Left ventricle myocardium inferior (tissue), 1 donor: ENCODE measurements around the gene CAPS. TPM values are rescaled to one million over a fixed set of nuclear protein-coding genes. Genes with fewer than 3 reads are reported as not detected.
"Not testable (repeated sequence)": the region's sequence is repeated elsewhere in the genome, so short reads cannot be mapped to it uniquely, and the experiment has no call there.

Experiments
- DNase-seq: peaks from one replicate; pipeline ENCODE4 v3.0.0-alpha.2; 2020
- H3K27ac ChIP-seq: fragments of 200-600 bp; replicated peaks from 2 replicates; pipeline ENCODE4 v1.8.0; 2021
- H3K27me3 ChIP-seq: fragments of 200-600 bp; 2 replicates; pipeline ENCODE4 v1.8.0; 2021; ENCODE audit warnings: low read depth
- H3K36me3 ChIP-seq: fragments of 200-600 bp; 2 replicates; pipeline ENCODE4 v1.8.0; 2021
- H3K4me1 ChIP-seq: fragments of 200-600 bp; 2 replicates; pipeline ENCODE4 v1.8.0; 2021
- H3K4me3 ChIP-seq: fragments of 200-600 bp; 2 replicates; pipeline ENCODE4 v1.8.0; 2021; ENCODE audit warnings: mild to moderate bottlenecking, moderate library complexity
- H3K9me3 ChIP-seq: fragments of 200-600 bp; replicated peaks from 2 replicates; pipeline ENCODE4 v1.8.0; 2021
- CTCF ChIP-seq: fragments of 200-600 bp; IDR thresholded peaks from 2 replicates; pipeline ENCODE4 v1.8.0; 2021; ENCODE audit warnings: antibody characterized with exemption, mild to moderate bottlenecking, borderline replicate concordance
- intact Hi-C: fragments of 100-400 bp; cut with micrococcal nuclease; formaldehyde crosslinking; loops from one replicate; pipeline ENCODE4 v1.11.0; 2022
- total RNA-seq: library from RNA; stranded (reverse); fragmentation: NEBNext Ultra II Directional; extraction: Animal tissue kit (Norgen Biotek cat#: 25700); gene quantifications from one replicate; pipeline ENCODE4 v1.2.1, GENCODE V29; 2021
- donor health status: DM: no; HTN: yes; CAD: no; lungs with severe emphysema.

The CAPS gene
- total RNA-seq, 1 donor from 2014 or later, result 6.1 TPM

- Histone ChIP-seq H3K4me1 (peaks cover 14% of the 10 kb centered on the region), H3K27ac (no peak overlapping the region), H3K36me3 (no peaks in the 10 kb centered on the region), H3K27me3 (peaks cover 39% of the 10 kb centered on the region), H3K4me3 (no peak overlapping the region), H3K9me3 (no peaks in the 10 kb centered on the region)
- intact Hi-C loops, result no loop called here
- DNase-seq, result no peak
- no peak for TF ChIP-seq CTCF
Observed at GRCh38 chr19:5881543-5882299, 32.3 kb upstream of the CAPS start.

GRCh38 chr19:5882421-5882968, 31.6 kb upstream of the CAPS start:
- no peak for TF ChIP-seq CTCF
- no peaks in the 10 kb centered on the region for H3K36me3 ChIP-seq
- intact Hi-C loops, result no loop called here

GRCh38 chr19:5883157-5883873, 30.7 kb upstream of the CAPS start:
- H3K36me3 ChIP-seq, H3K27ac ChIP-seq, DNase-seq, H3K9me3 ChIP-seq, intact Hi-C loops, H3K4me3 ChIP-seq: not testable (repeated sequence)
- Histone ChIP-seq H3K27me3 (peaks cover 33% of the 10 kb centered on the region), H3K4me1 (peaks cover 14% of the 10 kb centered on the region)

More at GRCh38 chr19:5882421-5882968, 31.6 kb upstream of the CAPS start:
- H3K27ac ChIP-seq, result no peak overlapping the region
- peaks cover 14% of the 10 kb centered on the region for H3K4me1 ChIP-seq
- H3K27me3 ChIP-seq, result peaks cover 39% of the 10 kb centered on the region
- no peaks in the 10 kb centered on the region for H3K9me3 ChIP-seq
- no peak for DNase-seq
- no peak overlapping the region for H3K4me3 ChIP-seq

GRCh38 chr19:5884065-5884811, 29.8 kb upstream of the CAPS start:
- peaks cover 14% of the 10 kb centered on the region for H3K4me1 ChIP-seq
- DNase-seq, H3K4me3 ChIP-seq, intact Hi-C loops, H3K9me3 ChIP-seq, H3K27ac ChIP-seq, H3K36me3 ChIP-seq: not testable (repeated sequence)
- H3K27me3 ChIP-seq, result peaks cover 25% of the 10 kb centered on the region

GRCh38 chr19:5889288-5889971, 24.6 kb upstream of the CAPS start:
- H3K27ac ChIP-seq, result no peak overlapping the region
- H3K4me3 ChIP-seq, result no peak overlapping the region
- no peak for TF ChIP-seq CTCF
- H3K27me3 ChIP-seq, result peaks cover 32% of the 10 kb centered on the region
- no peaks in the 10 kb centered on the region for H3K36me3 ChIP-seq
- peaks cover 28% of the 10 kb centered on the region for H3K4me1 ChIP-seq
- intact Hi-C loops, result no loop called here
- no peaks in the 10 kb centered on the region for H3K9me3 ChIP-seq
- no peak for DNase-seq

- peaks cover 5% of the 10 kb centered on the region for H3K36me3 ChIP-seq
- H3K27ac ChIP-seq, result no peak overlapping the region
- intact Hi-C loops, result no loop called here
- H3K4me3 ChIP-seq, result no peak overlapping the region
- no peak for DNase-seq
- peaks cover 32% of the 10 kb centered on the region for H3K27me3 ChIP-seq
- no peak for TF ChIP-seq CTCF
- H3K9me3 ChIP-seq, result no peaks in the 10 kb centered on the region
- peaks cover 35% of the 10 kb centered on the region for H3K4me1 ChIP-seq
Observed at GRCh38 chr19:5890099-5890498, 24.0 kb upstream of the CAPS start.
